GM12864 (cell line): ENCODE data around the gene LRRC26.
A peak's percentile ranks its signal among the peaks of the same experiment; 100 is the strongest.

ENCODE experiments used
- DNase-seq: peaks from one replicate; pipeline ENCODE4 v3.0.0-alpha.2; 2011; ENCODE audit warnings: low read depth
- H3K4me3 ChIP-seq: 2 replicates; pipeline ENCODE4 v1.5.1; 2011; ENCODE audit warnings: mild to moderate bottlenecking, low read depth, low read length, control low read depth
- TF ChIP-seq, protein P1 (sequence below): IDR thresholded peaks from 2 replicates; pipeline ENCODE4 v1.5.1; 2011; ENCODE audit warnings: low read depth, mild to moderate bottlenecking, moderate library complexity, low read length, control low read depth, inconsistent platforms; ENCODE audit errors: missing control alignments

The LRRC26 gene

DNA sequence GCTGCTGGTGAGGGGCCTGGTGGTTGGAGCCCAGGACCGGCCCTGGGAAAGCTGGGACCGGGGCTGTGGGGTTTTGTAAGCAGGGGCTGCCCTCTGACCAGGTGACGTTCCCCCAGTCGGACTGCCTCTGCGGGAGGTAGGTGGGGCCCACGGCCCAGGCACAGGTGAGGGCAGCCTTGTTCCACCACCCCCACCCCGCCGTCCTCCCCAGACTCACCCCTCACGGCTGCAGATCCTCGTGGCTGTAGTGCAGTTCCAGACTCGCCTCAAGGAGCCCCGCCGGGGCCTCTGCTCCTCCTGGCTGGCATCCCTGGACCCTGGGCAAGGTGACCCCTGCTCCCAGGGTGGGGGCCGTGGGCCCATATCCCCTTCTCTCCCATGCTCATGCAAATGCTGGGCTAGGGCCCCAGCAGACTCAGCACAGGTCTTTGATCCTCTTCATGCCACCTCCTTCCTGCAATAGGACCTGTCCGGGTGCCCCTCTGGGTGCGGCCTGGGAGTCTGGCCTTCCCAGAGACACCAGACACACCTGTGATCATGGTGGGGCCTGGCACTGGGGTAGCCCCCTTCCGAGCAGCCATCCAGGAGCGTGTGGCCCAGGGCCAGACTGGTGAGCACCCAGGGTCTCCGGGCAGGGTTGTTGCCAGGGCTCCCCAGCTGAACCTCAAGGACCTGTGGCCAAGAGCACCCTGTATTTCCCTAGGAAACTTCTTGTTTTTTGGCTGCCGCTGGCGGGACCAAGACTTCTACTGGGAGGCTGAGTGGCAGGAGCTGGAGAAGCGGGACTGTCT is 45.5 kb upstream of the LRRC26 start:
- TF ChIP-seq, protein P1, sequence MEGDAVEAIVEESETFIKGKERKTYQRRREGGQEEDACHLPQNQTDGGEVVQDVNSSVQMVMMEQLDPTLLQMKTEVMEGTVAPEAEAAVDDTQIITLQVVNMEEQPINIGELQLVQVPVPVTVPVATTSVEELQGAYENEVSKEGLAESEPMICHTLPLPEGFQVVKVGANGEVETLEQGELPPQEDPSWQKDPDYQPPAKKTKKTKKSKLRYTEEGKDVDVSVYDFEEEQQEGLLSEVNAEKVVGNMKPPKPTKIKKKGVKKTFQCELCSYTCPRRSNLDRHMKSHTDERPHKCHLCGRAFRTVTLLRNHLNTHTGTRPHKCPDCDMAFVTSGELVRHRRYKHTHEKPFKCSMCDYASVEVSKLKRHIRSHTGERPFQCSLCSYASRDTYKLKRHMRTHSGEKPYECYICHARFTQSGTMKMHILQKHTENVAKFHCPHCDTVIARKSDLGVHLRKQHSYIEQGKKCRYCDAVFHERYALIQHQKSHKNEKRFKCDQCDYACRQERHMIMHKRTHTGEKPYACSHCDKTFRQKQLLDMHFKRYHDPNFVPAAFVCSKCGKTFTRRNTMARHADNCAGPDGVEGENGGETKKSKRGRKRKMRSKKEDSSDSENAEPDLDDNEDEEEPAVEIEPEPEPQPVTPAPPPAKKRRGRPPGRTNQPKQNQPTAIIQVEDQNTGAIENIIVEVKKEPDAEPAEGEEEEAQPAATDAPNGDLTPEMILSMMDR = no peak
- no peak overlapping the region for H3K4me3 ChIP-seq
- DNase-seq = no peak

DNA sequence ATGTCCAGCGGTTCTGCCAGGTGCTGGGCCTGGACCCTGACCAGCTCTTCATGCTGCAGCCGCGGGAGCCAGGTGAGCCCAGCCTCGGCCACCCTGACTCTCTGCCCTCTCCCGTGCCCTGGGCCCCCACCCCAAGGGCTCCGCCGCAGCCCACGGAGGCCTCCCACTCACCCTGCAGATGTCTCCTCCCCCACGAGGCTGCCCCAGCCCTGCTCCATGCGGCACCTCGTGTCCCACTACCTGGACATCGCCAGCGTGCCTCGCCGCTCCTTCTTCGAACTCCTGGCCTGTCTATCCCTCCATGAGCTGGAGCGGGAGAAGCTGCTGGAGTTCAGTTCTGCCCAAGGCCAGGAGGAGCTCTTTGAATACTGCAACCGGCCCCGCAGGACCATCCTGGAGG is 44.8 kb upstream of the LRRC26 start:
- DNase-seq = no peak
- TF ChIP-seq, protein P1 = no peak
- no peak overlapping the region for H3K4me3 ChIP-seq

DNA sequence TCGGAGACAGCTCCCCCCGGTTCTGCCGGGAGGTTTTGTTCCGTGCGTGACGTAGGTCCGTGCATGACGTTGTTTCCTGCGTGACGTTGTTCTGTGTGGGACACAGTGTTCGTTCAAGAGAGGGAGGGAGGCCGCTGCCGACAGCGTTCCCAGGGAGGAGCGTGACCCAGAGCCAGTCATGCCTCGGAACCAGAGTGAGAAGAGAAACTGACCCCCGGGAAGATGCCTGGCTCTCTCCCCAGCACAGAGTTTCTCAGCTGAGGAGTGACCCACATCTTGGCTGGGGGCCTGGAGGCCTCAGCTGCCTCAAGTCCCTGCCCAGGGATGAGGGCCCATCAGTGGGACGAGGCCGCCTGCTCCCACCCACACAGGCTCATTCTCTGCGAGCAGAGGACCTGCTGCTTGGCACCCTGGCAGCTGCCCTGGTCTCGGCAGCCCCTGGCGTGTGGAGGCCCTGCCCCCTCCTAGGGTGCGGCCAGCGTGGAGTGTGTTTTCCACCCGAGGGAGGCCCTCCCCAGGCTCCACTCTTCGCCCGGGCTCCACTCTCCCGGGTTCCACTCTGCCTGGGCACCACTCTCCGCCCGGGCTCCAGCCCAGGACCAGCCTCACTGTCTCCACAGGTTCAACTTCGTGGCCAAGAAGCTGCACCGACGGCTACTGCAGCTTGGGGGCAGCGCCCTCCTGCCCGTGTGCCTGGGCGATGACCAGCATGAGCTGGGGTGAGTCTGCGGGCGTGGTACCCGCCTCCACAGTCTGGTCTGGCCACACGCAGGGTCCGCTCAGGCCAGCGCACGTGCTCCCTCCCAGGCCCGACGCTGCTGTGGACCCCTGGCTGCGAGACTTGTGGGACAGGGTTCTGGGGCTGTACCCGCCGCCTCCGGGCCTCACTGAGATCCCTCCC is 43.6 kb upstream of the LRRC26 start:
- no peak overlapping the region for H3K4me3 ChIP-seq
- TF ChIP-seq, protein P1 = peak; percentile 16

DNA sequence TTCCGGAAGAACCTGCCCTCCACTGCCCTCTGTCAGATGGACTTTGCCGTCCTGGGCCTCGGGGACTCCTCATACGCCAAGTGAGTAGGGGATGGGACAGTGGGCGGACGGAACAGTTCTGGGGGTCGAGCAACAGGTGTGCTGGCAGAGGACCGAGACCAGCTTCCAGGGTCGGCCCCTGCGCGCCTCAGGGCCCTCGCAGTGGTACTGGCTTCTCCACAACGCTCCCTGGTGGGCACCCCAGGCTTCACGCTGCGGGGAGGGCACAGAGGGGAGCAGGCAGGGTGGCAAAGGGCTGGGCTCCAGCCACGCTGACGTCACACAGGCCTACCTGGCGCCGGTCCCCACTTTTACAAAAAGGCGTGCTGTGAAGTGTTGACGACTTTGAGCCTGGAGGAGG is 42.7 kb upstream of the LRRC26 start:
- no peak overlapping the region for H3K4me3 ChIP-seq
- TF ChIP-seq, protein P1 = no peak
- DNase-seq = no peak

More for the DNA sequence above, 43.6 kb upstream of the LRRC26 start:
- no peak for DNase-seq

DNA sequence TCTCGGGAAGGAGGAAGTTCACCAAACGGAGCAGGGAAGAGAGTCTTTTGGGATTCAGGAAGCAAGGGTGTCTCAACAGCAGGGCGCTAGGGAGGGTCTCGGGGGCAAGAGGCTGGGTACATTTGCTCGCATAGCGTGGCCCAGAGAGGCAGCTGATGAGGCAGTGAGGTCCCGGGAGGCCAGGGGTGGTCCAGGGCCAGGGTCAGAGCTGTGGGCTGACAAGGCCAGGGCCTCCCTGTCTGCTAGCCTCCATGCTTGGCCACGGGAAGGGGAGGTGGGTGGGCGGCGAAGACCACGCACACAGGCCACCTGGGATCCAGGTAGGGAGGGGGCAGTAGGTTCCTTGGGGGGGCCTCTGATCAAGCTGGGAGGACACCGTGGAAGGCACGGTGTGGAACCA is 41.7 kb upstream of the LRRC26 start:
- DNase-seq = no peak
- TF ChIP-seq, protein P1 = no peak

DNA sequence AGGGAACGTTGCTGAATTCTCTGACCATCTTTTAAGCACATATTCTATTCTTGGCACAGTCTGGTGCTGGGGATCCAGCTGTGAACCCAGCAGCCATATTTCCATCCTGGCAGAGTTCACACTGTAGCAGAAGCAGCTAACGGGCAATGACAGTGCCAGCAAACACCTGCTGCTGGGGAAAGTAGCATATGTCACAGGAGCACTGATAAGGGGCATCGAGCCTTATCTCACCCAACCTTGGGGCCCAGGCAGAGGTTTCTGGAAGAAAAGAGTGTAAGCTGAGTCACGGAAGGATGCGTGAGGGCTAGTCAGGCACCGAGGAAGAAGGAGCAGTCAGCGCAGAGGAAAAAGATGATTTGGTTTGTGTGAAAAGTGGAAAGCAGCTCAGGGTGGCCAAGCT is 36.8 kb upstream of the LRRC26 start:
- no peak for DNase-seq
- H3K4me3 ChIP-seq = peak overlapping the region; percentile 93
- TF ChIP-seq, protein P1 = no peak

More for the DNA sequence above, 41.7 kb upstream of the LRRC26 start:
- H3K4me3 ChIP-seq = no peak overlapping the region
